Natural killer cell treated with Interleukin-12 subunit alpha and Interleukin-12 subunit beta and Interleukin-15 and Interleukin-18, amount 100 ng/mL, for 72 hours (primary cell): ENCODE results near the gene MOCOS. TPM values are rescaled to one million over a fixed set of nuclear protein-coding genes. Genes with fewer than 3 reads are reported as not detected.
"Not testable (repeated sequence)": the region's sequence is repeated elsewhere in the genome, so short reads cannot be mapped to it uniquely, and the experiment has no call there.

ENCODE experiments used
- ATAC-seq, 2 donors: fragments of 150-1000 bp; cut with Tn5 transposase in 1 of 2; sonication (Bioruptor Pico), chemical (Tn5 transposase) in 1 of 2; 2 replicates each; pipeline ENCODE4 v1.10.0; 2021
- DNase-seq: peaks from one replicate; pipeline ENCODE4 v3.0.0; 2022; ENCODE audit warnings: low spot score
- H3K27ac Mint-ChIP-seq, 2 donors: 1 replicate in 1 of 2; 2 replicates in 1 of 2; pipeline ENCODE4 v1.8.0; 2022; ENCODE audit warnings: mixed read lengths in 2 of 2, mild to moderate bottlenecking in 1 of 2, moderate library complexity in 1 of 2
- H3K27me3 Mint-ChIP-seq, 2 donors: 1 replicate in 1 of 2; 2 replicates in 1 of 2; pipeline ENCODE4 v1.8.0; 2022; ENCODE audit warnings: mixed read lengths in 2 of 2
- H3K36me3 Mint-ChIP-seq: one replicate; pipeline ENCODE4 v1.8.0; 2022; ENCODE audit warnings: mixed read lengths
- H3K4me1 Mint-ChIP-seq, 2 donors: 1 replicate in 1 of 2; 2 replicates in 1 of 2; pipeline ENCODE4 v1.8.0; 2022; ENCODE audit warnings: low read depth in 2 of 2, mixed read lengths in 2 of 2, mild to moderate bottlenecking in 1 of 2
- H3K4me3 Mint-ChIP-seq: one replicate; pipeline ENCODE4 v1.8.0; 2022; ENCODE audit warnings: mixed read lengths
- H3K9me3 Mint-ChIP-seq: 2 replicates; pipeline ENCODE4 v1.8.0; 2022; ENCODE audit warnings: mixed read lengths
- total RNA-seq, 2 donors: library from RNA; stranded (reverse); gene quantifications; one replicate each; pipeline ENCODE4 v1.2.3, GENCODE V29; 2022

The MOCOS gene
- total RNA-seq, 2 donors from 2014 or later: 0.24 TPM; not detected in 1

DNA sequence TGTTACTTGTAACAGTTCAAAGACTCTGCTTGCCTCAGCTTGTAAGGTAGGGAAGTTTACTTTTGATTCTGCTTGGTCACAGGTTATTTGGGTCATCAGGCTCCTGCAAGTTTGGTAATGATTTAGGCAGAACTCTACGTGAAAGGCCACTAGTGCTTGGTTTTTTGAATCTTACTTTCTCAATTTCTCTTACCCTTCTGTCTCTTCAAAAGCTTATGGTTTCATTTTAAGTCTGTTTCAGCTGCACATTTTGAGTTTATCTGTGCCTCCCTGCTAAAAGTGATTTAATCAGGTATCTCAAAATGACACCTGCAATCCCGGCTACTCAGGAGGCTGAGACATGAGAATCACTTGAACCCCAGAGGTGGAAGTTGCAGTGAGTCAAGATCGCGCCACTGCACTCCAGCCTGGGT lies 26.3 kb upstream of the MOCOS start:
- H3K27me3 Mint-ChIP-seq: no peaks in the 10 kb centered on the region
- peaks cover 26% of the 10 kb centered on the region for H3K36me3 Mint-ChIP-seq
- ATAC-seq (no peak), DNase-seq (no peak)
- no peak overlapping the region for H3K4me3 Mint-ChIP-seq
- H3K4me1 Mint-ChIP-seq: peaks cover 9 to 14% of the 10 kb centered on the region in 2 donors
- H3K27ac Mint-ChIP-seq: peak overlapping the region in 1 of 2 donors; percentile 37
- H3K9me3 Mint-ChIP-seq: no peaks in the 10 kb centered on the region

DNA sequence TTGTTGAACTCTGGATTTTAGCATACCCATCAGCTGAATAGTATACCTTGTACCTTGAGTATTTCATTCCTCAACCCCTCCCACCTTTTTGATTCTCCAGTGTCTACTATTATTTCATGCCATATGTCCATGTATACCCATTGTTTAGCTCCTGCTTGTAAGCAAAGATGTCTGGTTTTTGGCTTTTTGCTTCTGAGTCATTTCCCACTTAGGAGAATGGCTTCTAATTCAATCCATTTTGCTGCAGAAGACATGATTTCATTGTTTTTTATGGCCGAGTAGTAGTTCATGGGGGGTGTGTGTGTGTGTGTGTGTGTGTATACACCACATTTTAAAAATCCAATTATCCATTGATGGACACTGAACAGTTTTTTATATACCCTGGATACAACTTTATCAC lies 24.3 kb upstream of the MOCOS start:
- DNase-seq (no peak), ATAC-seq (no peak)
- Mint-ChIP-seq H3K9me3 (no peaks in the 10 kb centered on the region), H3K27ac (no peak overlapping the region), H3K4me3 (no peak overlapping the region), H3K27me3 (no peaks in the 10 kb centered on the region), H3K36me3 (peaks cover 21% of the 10 kb centered on the region), H3K4me1 (peaks cover 4 to 5% of the 10 kb centered on the region in 2 donors)

- no peak overlapping the region for H3K27ac Mint-ChIP-seq
- peaks cover 23% of the 10 kb centered on the region for H3K36me3 Mint-ChIP-seq
- H3K4me1 Mint-ChIP-seq: no peaks in the 10 kb centered on the region
- DNase-seq: no peak
- no peaks in the 10 kb centered on the region for H3K9me3 Mint-ChIP-seq
- no peaks in the 10 kb centered on the region for H3K27me3 Mint-ChIP-seq
- H3K4me3 Mint-ChIP-seq: no peak overlapping the region
- no peak for ATAC-seq
Observed at GRCh38 chr18:36167692-36168218, 19.5 kb upstream of the MOCOS start.

GRCh38 chr18:36168296-36168695 lies 19.0 kb upstream of the MOCOS start:
- not testable (repeated sequence) for H3K27me3 Mint-ChIP-seq, H3K4me3 Mint-ChIP-seq, DNase-seq, H3K27ac Mint-ChIP-seq, ATAC-seq, H3K4me1 Mint-ChIP-seq, H3K9me3 Mint-ChIP-seq
- peaks cover 17% of the 10 kb centered on the region for H3K36me3 Mint-ChIP-seq

- Mint-ChIP-seq H3K4me3 (no peak overlapping the region), H3K9me3 (no peaks in the 10 kb centered on the region), H3K27me3 (no peaks in the 10 kb centered on the region), H3K4me1 (no peaks in the 10 kb centered on the region), H3K36me3 (peaks cover 12% of the 10 kb centered on the region), H3K27ac (no peak overlapping the region)
- no peak for DNase-seq
- no peak for ATAC-seq
Observed at GRCh38 chr18:36169938-36170337, 17.4 kb upstream of the MOCOS start.

GRCh38 chr18:36175481-36175880 lies 11.8 kb upstream of the MOCOS start:
- DNase-seq (no peak), ATAC-seq (no peak)
- peak overlapping the region in 1 of 2 donors; percentile 2 for H3K27ac Mint-ChIP-seq
- H3K4me1 Mint-ChIP-seq: peaks cover 6 to 7% of the 10 kb centered on the region in 2 donors
- no peak overlapping the region for H3K4me3 Mint-ChIP-seq
- H3K27me3 Mint-ChIP-seq: no peaks in the 10 kb centered on the region
- H3K9me3 Mint-ChIP-seq: no peaks in the 10 kb centered on the region
- H3K36me3 Mint-ChIP-seq: peaks cover 16% of the 10 kb centered on the region

- ATAC-seq (no peak), DNase-seq (no peak)
- Mint-ChIP-seq H3K36me3 (peaks cover 10% of the 10 kb centered on the region), H3K4me3 (no peak overlapping the region), H3K27me3 (no peaks in the 10 kb centered on the region), H3K4me1 (peaks cover 6 to 7% of the 10 kb centered on the region in 2 donors), H3K9me3 (no peaks in the 10 kb centered on the region), H3K27ac (no peak overlapping the region)
Observed at GRCh38 chr18:36176177-36176584, 11.1 kb upstream of the MOCOS start.

- Mint-ChIP-seq H3K27ac (no peak overlapping the region), H3K27me3 (no peaks in the 10 kb centered on the region)
- ATAC-seq: no peak
Observed at GRCh38 chr18:36176711-36177110, 10.6 kb upstream of the MOCOS start.

GRCh38 chr18:36177913-36178312 lies 9.4 kb upstream of the MOCOS start:
- Mint-ChIP-seq H3K36me3 (peaks cover 10% of the 10 kb centered on the region), H3K4me3 (no peak overlapping the region), H3K27me3 (no peaks in the 10 kb centered on the region), H3K4me1 (peaks cover 6 to 7% of the 10 kb centered on the region in 2 donors), H3K27ac (no peak overlapping the region), H3K9me3 (no peaks in the 10 kb centered on the region)
- DNase-seq: no peak
- no peak for ATAC-seq

More at GRCh38 chr18:36176711-36177110, 10.6 kb upstream of the MOCOS start:
- no peak for DNase-seq
- Mint-ChIP-seq H3K9me3 (no peaks in the 10 kb centered on the region), H3K4me1 (peaks cover 6 to 7% of the 10 kb centered on the region in 2 donors), H3K4me3 (no peak overlapping the region), H3K36me3 (peaks cover 10% of the 10 kb centered on the region)

GRCh38 chr18:36179562-36180355 lies 7.5 kb upstream of the MOCOS start:
- no peak for ATAC-seq
- no peak for DNase-seq
- Mint-ChIP-seq H3K36me3 (peaks cover 10% of the 10 kb centered on the region), H3K9me3 (no peaks in the 10 kb centered on the region), H3K4me1 (peaks cover 6 to 7% of the 10 kb centered on the region in 2 donors), H3K27me3 (peaks cover 0 to 3% of the 10 kb centered on the region in 2 donors), H3K4me3 (no peak overlapping the region), H3K27ac (no peak overlapping the region)

DNA sequence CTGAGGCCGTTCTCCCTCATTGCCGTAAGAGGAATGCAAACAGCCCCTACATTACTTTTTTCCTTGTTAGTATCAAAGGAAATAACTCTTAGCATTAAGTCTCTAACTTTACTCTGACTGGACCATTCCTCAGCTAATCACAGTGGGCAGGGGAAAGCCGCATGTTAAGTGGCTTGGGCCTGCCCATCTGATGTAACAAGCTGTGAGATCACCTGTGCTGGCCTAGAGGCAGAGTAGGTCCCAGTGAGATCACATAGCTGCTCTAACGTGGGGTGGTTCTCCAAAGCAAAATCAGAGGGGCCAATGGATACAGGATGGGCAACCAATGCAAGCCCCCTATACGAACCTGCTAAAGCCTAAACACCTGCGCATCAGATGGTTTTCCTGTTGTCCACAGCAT lies 5.9 kb upstream of the MOCOS start:
- ATAC-seq (no peak), DNase-seq (no peak)
- Mint-ChIP-seq H3K27me3 (peaks cover 0 to 6% of the 10 kb centered on the region in 2 donors), H3K4me1 (peaks cover 0 to 6% of the 10 kb centered on the region in 2 donors), H3K27ac (no peak overlapping the region), H3K36me3 (peaks cover 5% of the 10 kb centered on the region), H3K4me3 (no peak overlapping the region), H3K9me3 (no peaks in the 10 kb centered on the region)

- Mint-ChIP-seq H3K9me3 (no peaks in the 10 kb centered on the region), H3K4me1 (peaks cover 0 to 6% of the 10 kb centered on the region in 2 donors), H3K36me3 (peaks cover 3% of the 10 kb centered on the region), H3K27ac (no peak overlapping the region), H3K27me3 (peaks cover 0 to 6% of the 10 kb centered on the region in 2 donors), H3K4me3 (no peak overlapping the region)
- DNase-seq: no peak
- no peak for ATAC-seq
Observed at GRCh38 chr18:36181898-36182506, 5.3 kb upstream of the MOCOS start.

DNA sequence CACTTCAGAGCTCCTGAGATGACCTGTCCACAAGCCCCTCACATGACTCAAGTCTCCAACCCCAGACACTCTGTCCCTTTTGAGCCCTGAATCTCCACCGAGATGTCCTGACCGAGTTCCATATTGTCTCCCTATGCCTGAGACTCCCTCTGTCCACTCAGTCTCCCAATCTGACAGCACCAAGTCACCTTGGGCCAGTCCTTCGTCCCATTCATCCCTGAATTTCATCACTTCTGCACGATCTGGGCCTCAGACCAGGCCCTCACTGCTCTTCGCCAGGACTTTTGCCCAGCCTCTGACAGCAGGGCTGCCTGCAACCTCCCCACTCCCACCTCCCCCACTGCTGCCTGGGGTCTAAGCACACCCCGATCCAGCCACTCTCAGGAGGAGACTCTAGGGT lies 4.3 kb upstream of the MOCOS start:
- Mint-ChIP-seq H3K27me3 (peaks cover 3 to 6% of the 10 kb centered on the region in 2 donors), H3K4me1 (peaks cover 0 to 7% of the 10 kb centered on the region in 2 donors), H3K36me3 (no peaks in the 10 kb centered on the region), H3K27ac (no peak overlapping the region), H3K9me3 (no peaks in the 10 kb centered on the region), H3K4me3 (no peak overlapping the region)
- ATAC-seq: no peak
- DNase-seq: no peak

DNA sequence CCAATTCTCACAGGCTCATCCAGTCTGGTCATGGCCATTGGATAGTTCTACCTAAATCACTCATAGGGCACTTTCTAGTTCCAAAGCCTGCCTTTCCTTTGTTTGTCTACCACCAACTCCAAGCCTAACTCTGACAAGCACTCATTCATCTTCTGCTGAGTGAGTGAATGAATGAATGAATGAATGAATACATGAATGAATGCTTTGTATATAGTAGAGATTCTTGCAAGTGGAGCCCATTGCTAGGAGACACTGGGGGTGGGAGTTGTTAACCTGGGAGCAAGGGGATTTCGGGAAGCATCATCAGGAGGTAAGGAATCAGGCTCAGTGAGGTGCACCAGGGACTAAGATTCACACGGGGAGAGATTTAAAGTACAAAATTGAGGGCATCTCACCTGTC lies 3.3 kb upstream of the MOCOS start:
- no peak for ATAC-seq
- H3K27ac Mint-ChIP-seq: no peak overlapping the region
- no peaks in the 10 kb centered on the region for H3K36me3 Mint-ChIP-seq
- H3K4me3 Mint-ChIP-seq: no peak overlapping the region
- no peaks in the 10 kb centered on the region for H3K9me3 Mint-ChIP-seq
- no peak for DNase-seq
- H3K27me3 Mint-ChIP-seq: peaks cover 12 to 15% of the 10 kb centered on the region in 2 donors
- H3K4me1 Mint-ChIP-seq: peaks cover 3 to 12% of the 10 kb centered on the region in 2 donors
